Kidney epithelial cell (primary cell): Measurements from ENCODE around the gene ZHX3. TPM values are rescaled to one million over a fixed set of nuclear protein-coding genes. Genes with fewer than 3 reads are reported as not detected.

Experiments used
- DNase-seq: peaks from one replicate; pipeline ENCODE4 v3.0.0-alpha.2; 2010; ENCODE audit warnings: low read depth
- H3K27me3 ChIP-seq: 2 replicates; pipeline ENCODE4 v1.6.0; 2011; ENCODE audit warnings: low read length; ENCODE audit not compliant: control insufficient read depth, insufficient read depth
- H3K36me3 ChIP-seq: 2 replicates; pipeline ENCODE4 v1.5.1; 2011; ENCODE audit warnings: low read length; ENCODE audit not compliant: control insufficient read depth, insufficient read depth
- H3K4me3 ChIP-seq: 2 replicates; pipeline ENCODE4 v1.5.1; 2011; ENCODE audit warnings: low read depth, mild to moderate bottlenecking, control low read depth, low read length
- total RNA-seq: library from RNA; depleted of rRNA; stranded (reverse); fragments of >200 nt; gene quantifications from 2 replicates; pipeline ENCODE4 v1.2.3, GENCODE V29; 2015
- TF ChIP-seq, protein P1 (sequence below): IDR thresholded peaks from 2 replicates; pipeline ENCODE4 v1.5.1; 2011; ENCODE audit warnings: mild to moderate bottlenecking, moderate library complexity, low read length, control low read depth, inconsistent platforms; ENCODE audit not compliant: insufficient read depth, poor library complexity, severe bottlenecking

Gene ZHX3
- total RNA-seq, 1 donor from 2014 or later, result 7.6 TPM

DNA sequence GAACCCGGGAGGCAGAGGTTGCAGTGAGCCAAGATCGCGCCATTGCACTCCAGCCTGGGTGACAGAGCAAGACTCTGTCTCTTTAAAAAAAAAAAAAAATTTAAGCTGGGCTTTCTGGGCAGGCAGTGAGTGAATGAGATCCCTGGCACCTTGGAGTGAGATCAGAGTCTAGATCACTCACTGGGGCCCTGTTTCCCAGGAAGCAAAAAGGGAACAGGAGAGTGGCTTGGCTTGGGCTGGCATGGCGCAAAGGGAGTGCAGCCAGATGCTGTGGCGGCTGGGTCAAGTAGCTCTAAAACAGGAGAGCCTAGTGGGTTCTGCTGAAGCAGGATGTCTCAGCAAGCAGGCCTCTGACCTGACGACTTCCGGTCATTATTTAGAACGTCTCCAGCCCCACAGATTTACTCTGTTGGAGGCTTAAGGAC, 169.8 kb downstream of the ZHX3 start:
- Histone ChIP-seq H3K27me3 (no peaks in the 10 kb centered on the region), H3K4me3 (no peak overlapping the region), H3K36me3 (no peaks in the 10 kb centered on the region)
- TF ChIP-seq, protein P1, sequence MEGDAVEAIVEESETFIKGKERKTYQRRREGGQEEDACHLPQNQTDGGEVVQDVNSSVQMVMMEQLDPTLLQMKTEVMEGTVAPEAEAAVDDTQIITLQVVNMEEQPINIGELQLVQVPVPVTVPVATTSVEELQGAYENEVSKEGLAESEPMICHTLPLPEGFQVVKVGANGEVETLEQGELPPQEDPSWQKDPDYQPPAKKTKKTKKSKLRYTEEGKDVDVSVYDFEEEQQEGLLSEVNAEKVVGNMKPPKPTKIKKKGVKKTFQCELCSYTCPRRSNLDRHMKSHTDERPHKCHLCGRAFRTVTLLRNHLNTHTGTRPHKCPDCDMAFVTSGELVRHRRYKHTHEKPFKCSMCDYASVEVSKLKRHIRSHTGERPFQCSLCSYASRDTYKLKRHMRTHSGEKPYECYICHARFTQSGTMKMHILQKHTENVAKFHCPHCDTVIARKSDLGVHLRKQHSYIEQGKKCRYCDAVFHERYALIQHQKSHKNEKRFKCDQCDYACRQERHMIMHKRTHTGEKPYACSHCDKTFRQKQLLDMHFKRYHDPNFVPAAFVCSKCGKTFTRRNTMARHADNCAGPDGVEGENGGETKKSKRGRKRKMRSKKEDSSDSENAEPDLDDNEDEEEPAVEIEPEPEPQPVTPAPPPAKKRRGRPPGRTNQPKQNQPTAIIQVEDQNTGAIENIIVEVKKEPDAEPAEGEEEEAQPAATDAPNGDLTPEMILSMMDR, result no peak
- no peak for DNase-seq

DNA sequence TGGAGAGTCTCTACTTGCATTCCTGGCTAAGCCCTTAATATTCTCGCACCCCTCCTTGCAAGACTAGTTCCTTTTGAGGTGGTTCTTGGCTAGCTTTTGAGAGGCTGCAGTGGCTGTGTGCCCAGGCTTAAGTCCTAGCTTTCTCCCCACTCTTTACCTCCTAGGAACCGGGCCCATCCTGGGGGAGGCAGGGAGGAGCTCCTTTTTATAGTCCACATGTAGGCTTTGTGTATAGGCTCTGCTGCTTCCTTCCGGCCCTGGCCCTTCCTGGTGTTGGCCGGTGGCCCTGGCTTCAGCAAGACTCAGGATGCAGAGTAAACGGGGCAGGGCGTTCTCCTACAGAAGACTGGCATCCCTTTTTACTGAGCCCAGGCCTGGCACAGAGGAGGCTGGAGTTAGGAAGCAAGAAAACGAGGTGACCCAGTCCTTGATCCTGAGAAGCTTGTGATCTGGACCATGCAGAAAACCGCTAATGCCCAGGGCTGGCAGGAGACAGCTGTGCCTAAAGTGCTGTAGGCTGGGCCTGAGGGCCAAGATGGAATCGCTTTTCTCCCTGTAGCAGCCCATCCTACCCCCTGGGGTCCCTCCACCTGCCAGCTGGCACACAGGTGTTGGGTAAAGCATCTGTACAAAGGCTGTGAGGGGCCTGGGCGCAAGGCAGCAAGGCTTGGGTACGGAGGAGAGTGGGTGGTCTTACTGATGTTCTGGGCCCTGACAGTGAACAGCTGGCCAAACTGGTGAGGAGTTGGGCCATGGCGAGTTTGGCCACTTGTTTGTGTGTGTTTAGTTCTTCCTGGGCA, 171.5 kb downstream of the ZHX3 start:
- no peaks in the 10 kb centered on the region for H3K36me3 ChIP-seq
- H3K4me3 ChIP-seq, result no peak overlapping the region
- DNase-seq, result no peak
- TF ChIP-seq, protein P1, result no peak
- no peaks in the 10 kb centered on the region for H3K27me3 ChIP-seq

DNA sequence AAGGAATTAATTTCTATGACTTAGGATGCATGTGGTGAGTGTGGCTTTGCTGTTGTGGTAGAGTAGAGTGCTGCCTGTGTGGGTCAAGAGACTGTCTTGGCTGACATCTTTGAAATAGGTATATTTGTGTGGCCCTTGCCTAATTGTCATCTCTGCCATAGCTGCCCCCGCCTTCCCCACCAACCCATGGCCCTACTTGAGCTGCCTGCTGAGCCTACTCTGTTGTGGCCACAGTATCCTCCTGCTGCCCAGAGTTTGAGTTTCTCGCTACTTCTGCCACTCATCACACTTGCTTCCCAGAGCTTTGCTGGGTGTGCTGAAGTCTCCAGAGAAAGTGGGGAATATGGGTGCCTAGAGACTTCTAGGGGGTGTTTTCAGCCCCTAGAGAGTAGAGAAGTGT, 172.2 kb downstream of the ZHX3 start:
- Histone ChIP-seq H3K4me3 (no peak overlapping the region), H3K36me3 (no peaks in the 10 kb centered on the region), H3K27me3 (no peaks in the 10 kb centered on the region)
- TF ChIP-seq, protein P1, result no peak
- no peak for DNase-seq

DNA sequence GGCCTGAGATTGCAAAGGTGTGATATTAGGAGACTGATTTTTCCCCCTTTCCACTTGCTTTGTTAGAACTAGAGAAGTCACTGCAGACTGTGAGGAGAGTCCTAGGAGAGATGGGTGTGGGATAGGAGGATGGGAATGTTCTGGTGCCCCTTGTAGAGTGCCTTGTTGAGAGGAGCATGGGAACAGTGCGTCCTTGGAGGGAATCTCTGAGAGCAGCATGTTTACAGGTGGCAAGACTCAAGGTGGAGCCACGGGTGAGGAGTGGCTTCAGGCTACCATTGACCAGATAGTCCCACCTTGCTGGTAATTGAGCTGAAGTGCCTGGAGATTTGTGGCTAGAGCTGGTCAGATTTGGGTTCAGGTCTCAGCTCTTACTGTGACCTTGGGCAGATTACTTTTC, 174.2 kb downstream of the ZHX3 start:
- H3K4me3 ChIP-seq, result no peak overlapping the region
- TF ChIP-seq, protein P1, result no peak
- no peaks in the 10 kb centered on the region for H3K27me3 ChIP-seq
- H3K36me3 ChIP-seq, result no peaks in the 10 kb centered on the region
- no peak for DNase-seq

DNA sequence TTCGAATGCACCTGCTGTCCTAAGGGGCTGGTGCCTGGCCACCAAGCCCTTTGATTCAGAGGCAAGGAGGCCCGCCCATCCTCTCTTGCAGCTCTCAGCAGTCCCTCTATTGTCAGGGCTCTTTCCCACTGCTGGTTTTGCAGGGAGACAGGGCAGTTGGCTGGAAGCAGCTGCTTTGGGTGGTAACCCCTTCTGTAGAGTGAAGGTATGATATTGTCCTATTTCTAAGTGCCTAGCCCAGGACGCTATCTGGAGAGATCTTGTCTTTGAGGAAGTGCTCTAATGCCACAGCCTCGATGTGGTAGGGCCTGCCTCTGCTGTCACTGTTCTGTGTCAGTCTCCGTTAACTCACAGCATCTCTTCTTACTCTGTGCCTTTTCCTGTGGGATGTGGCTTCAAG, 174.6 kb downstream of the ZHX3 start:
- TF ChIP-seq, protein P1, result no peak
- no peaks in the 10 kb centered on the region for H3K36me3 ChIP-seq
- no peaks in the 10 kb centered on the region for H3K27me3 ChIP-seq
- DNase-seq, result no peak
- no peak overlapping the region for H3K4me3 ChIP-seq

DNA sequence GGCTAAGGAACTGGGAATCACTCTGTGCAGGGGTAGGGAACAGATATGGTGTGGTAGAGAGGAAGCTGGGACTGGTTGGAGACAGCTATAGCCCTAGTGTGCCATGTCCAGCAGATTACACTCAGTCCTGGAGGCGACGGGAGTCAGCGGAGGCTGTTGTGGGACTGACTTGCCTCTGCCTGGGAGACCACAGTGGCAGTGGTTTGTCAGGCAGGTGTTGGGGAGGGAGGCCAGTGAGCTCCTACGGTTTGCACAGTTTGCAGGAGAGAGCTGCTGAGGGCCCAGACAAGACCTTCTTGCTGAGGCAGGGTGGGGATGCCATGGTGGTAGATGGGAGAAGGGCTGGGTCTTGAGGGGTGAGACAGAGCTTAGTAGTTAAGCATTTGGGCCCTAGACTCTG, 175.3 kb downstream of the ZHX3 start:
- TF ChIP-seq, protein P1, result no peak
- no peaks in the 10 kb centered on the region for H3K27me3 ChIP-seq
- no peak for DNase-seq
- no peak overlapping the region for H3K4me3 ChIP-seq
- no peaks in the 10 kb centered on the region for H3K36me3 ChIP-seq
